Stomach (tissue), 4 donors: ENCODE data around the gene COPS8.

Experiments
- EP300 ChIP-seq: sonication (generic); formaldehyde crosslinking; IDR thresholded peaks from one replicate; pipeline ENCODE4 v1.6.1; 2017; ENCODE audit warnings: antibody characterized with exemption
- POLR2A ChIP-seq, 4 donors: fragments of 450-650 bp; IDR thresholded peaks; one replicate each; pipeline ENCODE4 v1.6.1; 2016; ENCODE audit warnings: antibody characterized with exemption in 4 of 4, control low read depth in 2 of 4, mild to moderate bottlenecking in 1 of 4, moderate library complexity in 1 of 4
- POLR2AphosphoS5 ChIP-seq, 3 donors: sonication (generic); formaldehyde crosslinking; IDR thresholded peaks; one replicate each; pipeline ENCODE4 v1.6.1; 2016; ENCODE audit warnings: antibody characterized with exemption in 3 of 3
- TF ChIP-seq, protein P1 (sequence below), 7 experiments: fragments of 450-650 bp in 4 of 7; fragments of 200-600 bp in 3 of 7; sonication (generic) in 3 of 7; IDR thresholded peaks; one replicate each; pipeline ENCODE4 v1.5.1; 2016 to 2019; ENCODE audit warnings: antibody characterized with exemption in 7 of 7, control low read depth in 2 of 7, mild to moderate bottlenecking in 1 of 7

DNA sequence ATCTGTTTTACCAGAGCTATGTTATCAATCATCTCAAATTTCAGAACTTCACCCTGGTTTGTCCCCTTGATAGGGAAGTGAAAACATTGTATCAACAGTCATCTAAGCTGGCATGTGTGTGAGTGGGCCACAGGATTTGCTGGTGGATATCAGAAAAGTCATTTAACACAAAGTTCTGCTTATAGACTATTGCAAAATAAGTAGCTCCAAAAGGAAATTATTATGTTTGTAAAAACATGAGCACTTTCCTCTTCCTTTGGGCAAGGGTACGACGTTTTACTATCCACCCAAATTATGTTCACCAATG is 20.7 kb upstream of the COPS8 start:
- TF ChIP-seq, protein P1, sequence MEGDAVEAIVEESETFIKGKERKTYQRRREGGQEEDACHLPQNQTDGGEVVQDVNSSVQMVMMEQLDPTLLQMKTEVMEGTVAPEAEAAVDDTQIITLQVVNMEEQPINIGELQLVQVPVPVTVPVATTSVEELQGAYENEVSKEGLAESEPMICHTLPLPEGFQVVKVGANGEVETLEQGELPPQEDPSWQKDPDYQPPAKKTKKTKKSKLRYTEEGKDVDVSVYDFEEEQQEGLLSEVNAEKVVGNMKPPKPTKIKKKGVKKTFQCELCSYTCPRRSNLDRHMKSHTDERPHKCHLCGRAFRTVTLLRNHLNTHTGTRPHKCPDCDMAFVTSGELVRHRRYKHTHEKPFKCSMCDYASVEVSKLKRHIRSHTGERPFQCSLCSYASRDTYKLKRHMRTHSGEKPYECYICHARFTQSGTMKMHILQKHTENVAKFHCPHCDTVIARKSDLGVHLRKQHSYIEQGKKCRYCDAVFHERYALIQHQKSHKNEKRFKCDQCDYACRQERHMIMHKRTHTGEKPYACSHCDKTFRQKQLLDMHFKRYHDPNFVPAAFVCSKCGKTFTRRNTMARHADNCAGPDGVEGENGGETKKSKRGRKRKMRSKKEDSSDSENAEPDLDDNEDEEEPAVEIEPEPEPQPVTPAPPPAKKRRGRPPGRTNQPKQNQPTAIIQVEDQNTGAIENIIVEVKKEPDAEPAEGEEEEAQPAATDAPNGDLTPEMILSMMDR (IDR thresholded peaks at IDR 0.05), result no peak
- no peak for TF ChIP-seq POLR2A (IDR thresholded peaks at IDR 0.05)
- no peak for TF ChIP-seq POLR2AphosphoS5 (IDR thresholded peaks at IDR 0.05)
- no peak for TF ChIP-seq EP300
